ENCODE results near the gene FEZF2.

GRCh38 chr3:62372621-62373041 lies 719 bp downstream of the FEZF2 start:
- TF ChIP-seq, protein P1, sequence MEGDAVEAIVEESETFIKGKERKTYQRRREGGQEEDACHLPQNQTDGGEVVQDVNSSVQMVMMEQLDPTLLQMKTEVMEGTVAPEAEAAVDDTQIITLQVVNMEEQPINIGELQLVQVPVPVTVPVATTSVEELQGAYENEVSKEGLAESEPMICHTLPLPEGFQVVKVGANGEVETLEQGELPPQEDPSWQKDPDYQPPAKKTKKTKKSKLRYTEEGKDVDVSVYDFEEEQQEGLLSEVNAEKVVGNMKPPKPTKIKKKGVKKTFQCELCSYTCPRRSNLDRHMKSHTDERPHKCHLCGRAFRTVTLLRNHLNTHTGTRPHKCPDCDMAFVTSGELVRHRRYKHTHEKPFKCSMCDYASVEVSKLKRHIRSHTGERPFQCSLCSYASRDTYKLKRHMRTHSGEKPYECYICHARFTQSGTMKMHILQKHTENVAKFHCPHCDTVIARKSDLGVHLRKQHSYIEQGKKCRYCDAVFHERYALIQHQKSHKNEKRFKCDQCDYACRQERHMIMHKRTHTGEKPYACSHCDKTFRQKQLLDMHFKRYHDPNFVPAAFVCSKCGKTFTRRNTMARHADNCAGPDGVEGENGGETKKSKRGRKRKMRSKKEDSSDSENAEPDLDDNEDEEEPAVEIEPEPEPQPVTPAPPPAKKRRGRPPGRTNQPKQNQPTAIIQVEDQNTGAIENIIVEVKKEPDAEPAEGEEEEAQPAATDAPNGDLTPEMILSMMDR (IDR thresholded peaks at IDR 0.05; ENCODE audit: control extremely low read depth in 1 of 3, insufficient read depth in 1 of 3, low read depth in 1 of 3, low read length in 3 of 3) = no peak
- TF ChIP-seq SUZ12 (IDR thresholded peaks at IDR 0.05; ENCODE audit: low read length) = peak; percentile 73
- no peak for TF ChIP-seq EP300 (IDR thresholded peaks at IDR 0.05; ENCODE audit: borderline replicate concordance in 1 of 2, low read depth in 2 of 2, low read length in 2 of 2)
- TF ChIP-seq, protein P2, sequence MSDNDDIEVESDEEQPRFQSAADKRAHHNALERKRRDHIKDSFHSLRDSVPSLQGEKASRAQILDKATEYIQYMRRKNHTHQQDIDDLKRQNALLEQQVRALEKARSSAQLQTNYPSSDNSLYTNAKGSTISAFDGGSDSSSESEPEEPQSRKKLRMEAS (IDR thresholded peaks at IDR 0.05) = peak; percentile 41; the same call in 1 of the 2 replicates
- TF ChIP-seq KDM1A (IDR thresholded peaks at IDR 0.05; ENCODE audit: borderline replicate concordance, low read length) = no peak
- no peak for TF ChIP-seq BRCA1 (IDR thresholded peaks at IDR 0.05; ENCODE audit: low read depth, low read length)
- TF ChIP-seq TAF1 (IDR thresholded peaks at IDR 0.05; ENCODE audit: low read depth, low read length) = no peak
